ENCODE measurements around the gene MGAT5B.

MGAT5B gene

DNA sequence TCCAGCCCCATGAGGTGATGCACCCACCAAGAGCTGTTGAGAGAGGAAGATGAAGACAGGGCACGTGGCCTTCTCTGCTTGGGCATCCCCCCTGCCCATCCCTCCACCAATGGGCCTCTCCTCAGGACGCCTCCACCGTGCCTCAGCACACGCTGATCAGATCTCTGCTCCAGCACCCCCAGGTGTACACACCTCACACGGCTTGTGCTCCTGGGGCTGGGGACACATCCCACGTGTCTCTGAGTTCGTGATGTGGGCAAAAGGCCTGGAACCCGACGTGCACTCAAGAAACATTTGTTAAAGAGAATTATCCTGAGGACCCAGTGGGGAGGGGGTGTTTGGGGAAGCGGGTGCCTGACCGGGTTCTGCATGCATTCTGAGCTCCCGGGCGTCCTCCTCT lies 55.3 kb downstream of the MGAT5B start:
- in situ Hi-C loops (cut with HindIII; ENCODE audit: low sequenced_read_pairs): loop anchor here (5.0 kb wide), 2 partner anchors 64 to 89 kb away; no protein-coding TSS in a partner anchor

DNA sequence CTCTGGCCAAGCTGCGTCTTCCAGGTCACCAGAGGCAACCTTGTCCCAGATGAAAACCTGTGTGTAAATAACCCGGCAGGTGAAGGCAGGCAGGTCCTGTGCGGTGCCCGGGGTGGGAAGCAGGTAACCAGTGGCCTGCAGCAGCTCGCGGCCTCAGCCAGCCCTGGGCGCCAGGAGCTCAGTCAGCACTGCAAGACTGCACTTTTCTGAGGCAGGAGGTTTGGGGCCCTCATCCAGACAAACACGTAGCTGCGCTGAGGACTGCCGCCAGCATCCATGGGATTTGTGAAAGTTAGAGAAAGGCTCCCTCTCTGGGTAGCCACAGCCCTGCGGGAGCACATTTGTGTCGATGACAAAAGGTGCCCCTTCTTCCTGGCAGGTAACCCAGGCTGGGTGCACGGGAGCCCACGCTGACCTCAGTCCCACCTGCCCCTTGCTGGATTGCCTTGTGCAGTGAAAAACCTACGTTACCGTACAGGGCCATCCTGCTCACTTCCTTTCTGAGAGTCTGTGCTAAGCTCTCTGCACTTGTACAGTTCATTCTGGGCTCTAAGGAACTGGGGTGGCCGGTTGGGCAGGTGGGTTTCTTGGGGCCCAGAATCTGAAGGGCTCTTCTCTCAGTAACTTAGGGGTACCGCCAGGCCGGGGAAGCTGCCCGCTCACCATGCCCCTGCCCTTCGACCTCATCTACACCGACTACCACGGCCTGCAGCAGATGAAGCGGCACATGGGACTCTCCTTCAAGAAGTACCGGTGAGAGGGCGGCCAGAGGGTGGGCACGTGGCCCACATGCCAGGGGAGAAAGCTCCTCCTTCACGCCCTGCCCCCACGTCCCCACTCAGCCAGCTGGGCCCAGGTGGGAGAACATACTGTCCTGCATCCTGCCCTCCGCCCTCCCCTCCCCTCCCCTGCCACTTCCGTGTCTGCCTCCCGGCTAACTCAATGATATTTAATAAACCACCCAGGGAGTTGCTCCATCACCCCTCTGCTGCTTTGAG lies 56.4 kb downstream of the MGAT5B start:
- in situ Hi-C loops (cut with HindIII; ENCODE audit: low sequenced_read_pairs): loop anchor here (5.0 kb wide), 2 partner anchors 63 to 88 kb away; no protein-coding TSS in a partner anchor

DNA sequence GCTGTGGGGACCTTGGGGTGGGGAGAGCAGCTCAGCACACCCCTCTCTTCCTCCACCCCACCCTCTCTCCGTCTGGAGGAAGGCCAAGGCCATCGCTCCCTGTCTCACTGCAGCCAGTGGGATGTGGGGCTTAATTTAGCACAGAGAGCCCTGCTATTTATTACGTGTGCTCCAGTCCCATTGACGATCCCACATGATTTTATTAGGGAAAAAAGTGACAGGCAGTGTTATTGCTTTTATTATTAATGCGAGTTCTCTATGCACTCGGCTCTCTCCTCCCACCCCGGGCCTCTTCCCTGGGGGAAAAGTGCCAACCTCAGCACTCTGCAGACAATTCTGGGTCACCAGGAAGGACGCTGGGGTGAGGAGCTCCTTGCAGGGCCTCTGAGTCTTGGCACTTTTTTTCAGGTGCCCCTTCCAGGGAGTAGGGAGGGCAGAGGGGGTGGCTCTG lies 57.3 kb downstream of the MGAT5B start:
- in situ Hi-C loops (cut with HindIII; ENCODE audit: low sequenced_read_pairs): no loop called here

DNA sequence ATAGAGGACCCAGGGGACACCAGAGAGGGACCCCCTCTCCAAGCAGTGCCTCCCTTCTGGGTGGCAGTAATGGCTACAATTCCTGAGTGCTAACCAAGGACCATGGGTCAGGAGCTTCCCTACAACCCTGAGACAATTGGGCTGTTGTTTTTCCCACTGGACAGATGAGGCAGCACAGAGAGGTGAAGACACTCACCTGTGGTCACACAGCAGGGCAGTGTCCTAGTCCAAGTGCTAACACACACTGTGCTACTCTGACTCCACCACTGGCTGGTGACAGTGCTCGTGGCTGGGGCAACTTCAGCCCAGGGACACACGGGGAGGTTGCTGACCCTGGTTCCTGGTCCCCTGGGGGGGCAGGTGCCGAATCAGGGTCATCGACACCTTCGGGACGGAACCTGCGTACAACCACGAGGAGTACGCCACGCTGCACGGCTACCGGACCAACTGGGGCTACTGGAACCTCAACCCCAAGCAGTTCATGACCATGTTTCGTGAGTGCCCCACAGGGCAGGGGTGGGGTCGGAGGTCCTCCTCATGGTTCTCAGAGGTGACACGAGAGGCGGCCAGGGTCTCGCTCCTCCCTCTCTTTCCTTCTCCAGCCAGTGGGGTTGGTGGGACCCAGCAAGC lies 58.1 kb downstream of the MGAT5B start:
- in situ Hi-C loops (cut with HindIII; ENCODE audit: low sequenced_read_pairs): no loop called here

DNA sequence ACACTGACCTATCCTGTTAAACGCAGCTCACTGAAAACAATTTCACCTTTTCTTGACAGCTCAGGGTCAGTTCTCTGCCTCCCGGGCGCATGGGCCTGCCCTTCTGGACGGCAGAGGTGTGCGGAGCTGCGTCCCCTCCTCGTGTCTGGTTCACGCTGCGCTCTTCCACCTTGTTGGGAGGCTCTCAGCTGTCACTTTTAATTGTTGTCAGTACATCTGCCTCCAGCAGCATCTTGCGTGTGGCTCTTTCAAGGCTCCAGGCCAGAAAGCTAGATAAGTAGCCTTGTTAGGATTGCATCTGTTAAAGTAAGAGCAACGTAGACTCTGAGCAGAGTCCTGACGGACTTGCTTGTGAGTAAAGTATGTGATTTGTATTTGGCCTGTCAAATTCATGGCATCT lies 59.4 kb downstream of the MGAT5B start:
- in situ Hi-C loops (cut with HindIII; ENCODE audit: low sequenced_read_pairs): no loop called here

DNA sequence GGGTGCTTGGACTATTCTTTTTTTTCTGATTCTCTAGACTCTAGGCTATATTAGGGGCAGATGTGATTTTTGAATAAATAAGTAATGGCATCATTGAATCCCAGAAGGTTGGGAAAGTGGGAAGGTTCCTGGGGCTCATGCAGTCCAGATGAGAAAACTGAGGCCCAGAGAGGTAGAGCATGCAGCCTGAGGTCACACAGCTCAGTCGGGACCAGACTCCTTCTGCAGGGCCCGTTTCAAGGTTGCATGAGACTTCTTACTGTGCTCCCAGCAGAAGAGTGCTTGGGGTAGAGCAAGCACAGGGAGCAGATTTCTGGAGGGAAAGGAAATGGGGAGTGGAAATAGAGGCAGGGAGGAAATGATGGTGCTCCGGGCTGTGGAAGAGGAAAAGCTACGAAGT lies 59.8 kb downstream of the MGAT5B start:
- in situ Hi-C loops (cut with HindIII; ENCODE audit: low sequenced_read_pairs): no loop called here

DNA sequence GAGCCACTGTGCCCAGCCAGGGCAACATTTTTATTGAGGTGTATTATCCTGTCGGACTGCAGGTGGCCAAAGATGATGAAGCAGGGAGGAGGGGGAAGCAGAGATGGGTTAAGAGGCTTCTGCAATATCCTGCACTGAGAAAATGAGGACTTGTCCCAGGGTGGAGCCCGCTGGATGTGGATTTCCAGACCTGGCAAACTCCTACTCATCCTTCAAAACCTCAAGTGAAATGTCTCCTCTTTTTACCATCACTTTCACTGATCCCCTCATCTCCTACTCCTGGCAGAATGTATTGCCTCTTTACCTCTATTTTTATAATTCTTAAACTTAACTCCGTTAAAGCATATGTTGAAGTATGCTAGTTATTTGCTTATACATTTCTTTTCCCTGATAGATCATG lies 60.9 kb downstream of the MGAT5B start:
- in situ Hi-C loops (cut with HindIII; ENCODE audit: low sequenced_read_pairs): no loop called here

DNA sequence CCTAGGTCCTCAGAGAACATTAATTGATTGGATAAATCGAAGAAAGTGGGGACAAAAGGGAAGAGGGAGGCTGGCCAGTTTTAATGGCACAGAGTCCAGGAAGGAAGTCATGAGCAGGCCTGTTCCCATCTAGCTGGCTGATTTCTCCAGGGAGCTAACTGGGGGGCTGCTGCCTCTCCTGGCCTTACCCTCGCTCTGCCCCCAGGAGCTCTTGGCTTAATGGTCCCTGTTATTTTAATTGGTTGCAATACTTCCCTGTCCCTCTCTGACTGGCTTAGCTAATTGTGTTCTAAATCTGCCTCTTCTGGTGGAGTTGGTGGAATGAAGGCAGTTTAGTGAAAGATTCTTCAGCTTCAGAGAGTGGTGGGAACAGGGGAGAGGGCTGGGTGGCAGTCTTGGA lies 61.4 kb downstream of the MGAT5B start:
- in situ Hi-C loops (cut with HindIII; ENCODE audit: low sequenced_read_pairs): no loop called here

DNA sequence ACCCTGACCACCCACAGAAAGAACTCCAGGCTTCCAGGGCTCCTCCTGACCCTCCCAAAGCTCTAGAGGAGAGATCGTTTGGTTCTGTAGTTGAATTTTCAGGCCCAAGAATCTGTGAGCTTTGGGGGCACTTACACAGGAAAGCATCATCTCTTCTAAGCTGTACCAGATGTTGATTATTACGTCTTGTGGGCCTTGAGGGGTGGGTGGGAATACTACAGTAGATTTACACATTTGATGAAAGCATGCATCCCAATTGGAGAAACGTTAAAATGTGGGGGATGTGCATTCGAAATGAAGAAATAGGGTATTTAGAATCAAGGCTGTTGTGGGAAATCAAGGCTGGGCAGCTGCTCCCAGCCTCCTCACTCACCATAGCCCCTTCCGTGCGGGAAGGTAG lies 61.9 kb downstream of the MGAT5B start:
- in situ Hi-C loops (cut with HindIII; ENCODE audit: low sequenced_read_pairs): no loop called here

DNA sequence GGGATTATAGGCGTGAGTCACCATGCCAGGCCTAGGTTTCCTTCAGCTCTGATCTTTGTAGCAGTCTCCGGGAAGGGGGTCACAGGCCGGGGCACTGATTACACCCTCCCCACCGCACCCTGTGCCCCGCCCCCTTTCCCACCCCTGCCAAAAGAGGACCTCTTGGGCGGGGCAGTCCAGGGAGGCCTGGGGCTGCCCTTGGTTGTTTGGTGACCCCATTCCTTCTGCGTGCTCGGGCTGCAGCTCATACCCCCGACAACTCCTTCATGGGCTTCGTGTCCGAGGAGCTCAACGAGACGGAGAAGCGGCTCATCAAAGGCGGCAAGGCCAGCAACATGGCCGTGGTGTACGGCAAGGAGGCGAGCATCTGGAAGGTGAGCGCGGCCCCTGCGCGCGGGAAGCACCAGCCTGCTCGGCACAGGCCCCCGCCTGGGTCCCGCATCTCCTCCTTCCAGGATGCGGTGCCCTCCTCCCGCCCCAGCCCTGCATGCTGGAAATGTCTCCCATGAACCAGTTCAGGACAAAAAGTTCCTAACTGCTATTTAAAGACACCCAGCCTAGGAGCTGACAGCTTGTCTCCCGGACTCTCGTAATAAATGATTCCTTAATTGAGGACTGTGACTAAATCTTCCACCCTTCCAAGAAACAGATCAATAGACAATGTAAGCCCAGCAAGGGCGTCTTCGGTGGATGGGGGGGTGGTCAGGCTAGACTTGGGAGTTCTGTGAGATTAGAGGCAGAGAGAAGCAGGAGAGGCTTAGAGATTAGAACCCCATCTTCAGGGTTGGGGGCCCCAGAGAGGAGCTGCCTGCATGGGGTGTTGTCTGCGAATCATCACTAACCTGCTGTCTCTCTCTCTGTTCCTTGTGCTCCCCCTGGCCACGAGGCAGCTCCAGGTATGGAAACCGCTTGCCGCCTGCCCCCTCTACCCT lies 64.5 kb downstream of the MGAT5B start:
- in situ Hi-C loops (cut with HindIII; ENCODE audit: low sequenced_read_pairs): no loop called here

DNA sequence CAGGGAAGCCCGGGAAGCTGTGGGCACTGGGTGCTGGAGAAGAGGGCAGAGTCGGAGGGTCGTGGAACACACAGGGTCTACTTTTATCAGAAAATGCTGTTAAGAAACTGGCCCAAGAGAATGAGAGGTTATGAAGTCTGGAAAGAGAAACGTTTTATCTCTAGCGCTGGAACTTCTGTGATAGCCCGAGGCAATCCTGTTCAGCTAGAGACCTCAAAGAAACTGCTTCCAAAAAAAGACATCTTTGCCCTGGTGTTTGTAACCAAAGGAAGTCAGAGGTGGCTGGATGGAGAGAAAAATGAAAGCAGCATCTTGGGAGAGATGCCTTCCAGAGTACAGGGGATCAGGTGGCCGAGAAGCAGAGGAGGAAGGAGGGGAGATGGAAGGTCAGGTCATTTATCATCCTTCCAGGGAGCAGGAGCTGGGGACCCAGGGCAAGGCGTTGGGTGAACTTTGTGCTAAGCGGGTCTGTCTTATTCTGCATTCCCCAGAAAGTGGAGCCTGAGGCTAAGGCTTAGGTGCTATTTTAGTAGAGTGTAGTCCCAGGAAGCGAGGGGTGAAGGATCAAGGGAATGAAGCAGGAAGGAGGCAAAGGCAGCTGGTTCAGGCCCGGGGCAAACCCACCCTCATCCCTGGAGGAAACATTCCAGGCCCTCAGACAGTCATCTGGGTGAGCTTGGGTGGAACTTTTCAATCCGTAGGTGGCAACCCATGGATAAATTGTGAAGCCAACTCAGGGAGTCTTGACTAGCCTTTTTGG lies 66.5 kb downstream of the MGAT5B start:
- in situ Hi-C loops (cut with HindIII; ENCODE audit: low sequenced_read_pairs): no loop called here

DNA sequence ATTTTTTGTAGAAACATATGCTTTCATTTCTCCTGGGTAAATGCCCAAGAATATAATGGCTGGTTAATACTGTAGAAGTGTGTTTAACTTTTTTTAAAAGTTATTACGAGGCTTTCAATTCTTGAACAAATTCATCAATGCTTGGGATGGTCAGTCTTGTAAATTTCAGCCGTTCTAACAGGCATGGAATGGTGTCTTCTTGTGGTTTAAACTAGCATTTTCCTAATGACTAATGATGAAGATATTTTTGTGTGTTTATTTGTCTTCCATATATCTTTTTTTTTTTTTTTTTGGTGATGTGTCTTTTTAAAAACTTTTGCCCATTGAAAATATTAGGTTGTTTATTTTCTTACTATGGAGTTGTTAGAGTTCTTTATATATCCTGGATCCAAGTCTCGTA lies 67.1 kb downstream of the MGAT5B start:
- in situ Hi-C loops (cut with HindIII; ENCODE audit: low sequenced_read_pairs): no loop called here

DNA sequence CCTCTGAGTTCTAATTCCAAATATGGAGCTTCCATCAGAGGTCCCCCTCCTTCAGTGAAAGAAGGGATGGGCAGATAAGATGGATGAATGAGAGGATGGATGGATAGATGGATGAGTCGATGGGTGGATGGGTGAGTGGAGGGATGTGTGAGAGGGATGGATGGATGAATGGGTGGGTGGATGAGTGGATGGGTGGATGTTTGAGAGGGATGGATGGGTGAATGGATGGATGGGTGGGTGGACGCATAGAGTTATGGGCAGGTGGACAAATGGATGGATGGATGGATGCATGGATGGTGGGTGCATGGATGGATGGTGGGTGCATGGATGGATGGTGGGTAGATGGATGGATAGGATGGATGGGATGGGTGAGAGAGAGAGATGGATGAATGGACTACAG lies 69.0 kb downstream of the MGAT5B start:
- in situ Hi-C loops (cut with HindIII; ENCODE audit: low sequenced_read_pairs): no loop called here

DNA sequence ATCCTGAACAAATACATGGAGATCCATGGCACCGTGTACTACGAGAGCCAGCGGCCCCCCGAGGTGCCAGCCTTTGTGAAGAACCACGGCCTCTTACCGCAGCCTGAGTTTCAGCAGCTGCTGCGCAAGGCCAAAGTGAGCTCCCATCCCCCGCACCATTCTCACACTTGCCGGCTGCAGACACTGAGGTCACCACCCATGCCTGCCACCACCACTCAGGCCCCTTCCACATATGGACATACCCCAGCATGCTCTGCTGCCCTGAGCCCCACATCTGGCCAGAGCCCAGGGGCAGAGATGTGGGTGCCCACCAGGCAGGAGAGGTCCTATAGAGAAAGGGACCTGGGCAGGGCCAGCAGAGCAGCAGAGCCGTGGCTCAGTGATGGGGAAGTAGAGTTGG lies 69.8 kb downstream of the MGAT5B start:
- in situ Hi-C loops (cut with HindIII; ENCODE audit: low sequenced_read_pairs): no loop called here

DNA sequence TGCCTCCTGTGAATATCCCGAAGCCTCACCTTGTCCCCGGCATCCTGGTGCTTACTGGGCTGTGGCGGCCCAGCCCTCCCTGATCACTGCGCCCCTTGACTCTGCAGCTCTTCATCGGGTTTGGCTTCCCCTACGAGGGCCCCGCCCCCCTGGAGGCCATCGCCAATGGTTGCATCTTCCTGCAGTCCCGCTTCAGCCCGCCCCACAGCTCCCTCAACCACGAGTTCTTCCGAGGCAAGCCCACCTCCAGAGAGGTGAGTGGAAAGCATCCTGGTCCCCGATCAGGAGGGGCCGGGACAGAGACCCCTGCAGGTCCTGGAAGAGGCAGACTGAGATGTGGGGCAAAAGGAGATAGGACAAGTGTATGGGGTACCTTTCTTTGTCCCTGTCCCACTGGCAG lies 72.1 kb downstream of the MGAT5B start:
- in situ Hi-C loops (cut with HindIII; ENCODE audit: low sequenced_read_pairs): no loop called here

DNA sequence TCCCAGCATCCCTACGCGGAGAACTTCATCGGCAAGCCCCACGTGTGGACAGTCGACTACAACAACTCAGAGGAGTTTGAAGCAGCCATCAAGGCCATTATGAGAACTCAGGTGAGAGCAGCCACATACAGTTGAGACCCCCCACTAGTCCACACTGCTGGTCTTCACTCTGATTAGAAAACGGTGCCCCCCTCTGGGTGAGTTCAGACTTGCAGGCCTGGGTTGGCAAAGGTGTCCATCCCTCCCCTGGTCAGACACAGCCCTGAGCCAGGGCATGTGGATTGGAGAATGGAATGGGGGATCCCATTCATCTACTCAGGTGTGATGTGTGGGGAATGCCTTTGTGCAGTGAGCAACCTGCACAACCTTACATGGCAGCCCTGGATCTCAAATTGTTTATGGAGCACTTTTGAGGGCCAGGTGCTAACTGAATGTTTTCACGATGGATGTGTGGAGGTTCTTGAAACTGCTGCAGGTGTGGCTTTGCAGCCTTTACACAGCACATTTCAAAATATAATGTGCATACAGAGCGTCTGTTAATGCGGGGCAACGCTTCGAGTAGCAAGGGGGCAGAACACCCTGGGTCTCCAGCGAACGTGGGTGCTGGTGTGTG lies 72.6 kb downstream of the MGAT5B start:
- in situ Hi-C loops (cut with HindIII; ENCODE audit: low sequenced_read_pairs): no loop called here

DNA sequence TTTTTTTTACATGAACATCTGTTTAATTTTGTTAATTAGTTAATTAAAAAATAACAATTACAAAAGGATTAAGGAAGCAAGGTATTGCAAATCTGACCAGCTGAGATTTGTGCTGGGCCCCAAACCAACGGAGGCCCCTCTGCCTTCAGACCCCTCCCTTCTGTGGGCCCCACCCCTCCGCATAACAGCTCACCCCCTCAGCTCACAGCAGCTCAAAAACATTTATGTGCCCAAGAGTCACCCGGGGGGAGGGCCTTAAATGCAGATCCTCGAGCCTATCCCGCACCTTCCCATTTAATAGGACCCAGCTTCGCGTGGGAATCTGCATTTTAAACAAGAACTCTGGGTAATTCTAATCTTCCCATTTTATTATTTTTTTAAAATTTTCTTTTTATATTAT lies 75.0 kb downstream of the MGAT5B start:
- in situ Hi-C loops (cut with HindIII; ENCODE audit: low sequenced_read_pairs): no loop called here

DNA sequence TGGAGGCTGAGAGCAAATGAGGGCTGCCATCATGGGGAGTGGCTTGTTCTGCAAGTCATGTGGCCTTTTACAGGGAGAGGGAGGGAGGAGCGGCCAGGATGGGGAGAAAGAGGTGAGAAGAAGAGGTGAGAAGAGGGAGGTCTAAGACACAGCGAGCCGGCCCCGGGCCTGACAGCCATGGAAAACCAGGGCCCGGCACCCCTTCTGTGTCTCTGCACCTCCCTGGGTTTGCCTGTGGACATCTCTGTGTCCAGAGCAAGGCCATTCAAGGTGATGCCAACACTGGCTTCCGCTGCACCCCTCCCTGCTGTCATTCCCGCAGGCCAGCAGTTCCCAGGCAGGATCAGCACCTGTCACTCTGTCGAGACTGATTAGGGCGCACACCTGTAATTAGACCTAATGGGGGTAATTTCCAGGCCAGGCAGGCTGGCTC lies 75.6 kb downstream of the MGAT5B start:
- in situ Hi-C loops (cut with HindIII; ENCODE audit: low sequenced_read_pairs): no loop called here

DNA sequence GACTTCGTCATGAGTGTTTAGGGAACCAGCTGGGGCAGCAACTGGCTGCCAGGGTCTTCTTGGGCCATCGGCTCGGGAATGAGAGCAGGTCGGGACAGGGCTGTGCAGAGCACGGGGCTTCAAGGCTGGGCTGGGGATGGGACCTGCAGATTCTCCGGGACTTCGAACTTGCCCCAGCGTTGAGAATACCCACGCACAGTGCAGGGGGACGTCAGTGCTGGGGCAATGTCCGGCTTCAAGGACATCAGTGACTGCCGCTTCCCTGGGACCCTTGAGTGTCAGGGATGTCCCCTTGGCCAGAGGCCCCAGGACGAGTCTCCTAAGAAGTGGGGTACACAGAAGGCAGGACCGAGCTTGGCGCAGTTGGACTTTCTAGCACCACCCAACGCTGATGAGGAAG lies 76.3 kb downstream of the MGAT5B start:
- in situ Hi-C loops (cut with HindIII; ENCODE audit: low sequenced_read_pairs): no loop called here

Data from endothelial cell of hepatic sinusoid (primary cell).